GM18517 (cell line): ENCODE results near the gene MIEF1.
"Not testable (repeated sequence)": the region's sequence is repeated elsewhere in the genome, so short reads cannot be mapped to it uniquely, and the experiment has no call there.

ENCODE experiments used
- ATAC-seq: cut with Tn5 transposase; IDR thresholded peaks from one replicate; pipeline ENCODE4 v1.9.1; 2021; ENCODE audit warnings: mild to moderate bottlenecking, moderate library complexity; ENCODE audit not compliant: unreplicated experiment

The MIEF1 gene

DNA sequence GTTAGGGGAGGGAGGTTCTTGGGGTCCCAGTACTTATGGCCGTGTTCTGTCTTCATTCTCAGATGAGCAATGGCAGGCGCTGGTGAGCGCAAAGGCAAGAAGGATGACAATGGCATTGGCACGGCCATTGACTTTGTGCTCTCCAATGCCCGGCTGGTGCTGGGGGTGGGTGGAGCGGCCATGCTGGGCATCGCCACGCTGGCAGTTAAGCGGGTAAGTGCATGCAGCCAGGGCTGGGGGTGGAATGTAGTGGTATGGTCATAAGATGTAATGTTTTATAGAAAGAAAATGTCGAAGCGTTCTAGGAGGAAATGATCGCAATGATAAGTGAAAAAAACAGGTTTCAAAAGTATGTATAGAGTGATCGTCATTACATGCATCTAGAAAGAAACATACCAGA lies 9.1 kb downstream of the MIEF1 start:
- ATAC-seq = no peak

DNA sequence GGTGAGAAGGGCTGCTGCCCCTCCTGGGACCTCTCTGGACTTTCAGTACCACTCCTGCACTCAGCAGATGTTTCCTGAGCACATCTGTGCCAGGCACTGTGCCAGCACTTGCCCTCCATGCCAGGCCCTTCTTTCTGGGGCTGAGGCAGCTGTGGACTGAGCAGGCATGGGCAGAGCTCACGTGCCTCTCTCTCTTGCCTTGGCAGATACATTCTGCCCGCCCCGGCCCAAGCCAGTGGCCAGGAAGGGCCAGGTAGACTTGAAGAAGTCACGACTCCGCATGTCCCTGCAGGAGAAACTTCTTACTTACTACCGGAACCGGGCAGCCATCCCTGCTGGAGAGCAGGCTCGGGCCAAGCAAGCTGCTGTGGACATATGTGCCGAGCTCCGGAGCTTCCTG lies 9.9 kb downstream of the MIEF1 start:
- no peak for ATAC-seq

DNA sequence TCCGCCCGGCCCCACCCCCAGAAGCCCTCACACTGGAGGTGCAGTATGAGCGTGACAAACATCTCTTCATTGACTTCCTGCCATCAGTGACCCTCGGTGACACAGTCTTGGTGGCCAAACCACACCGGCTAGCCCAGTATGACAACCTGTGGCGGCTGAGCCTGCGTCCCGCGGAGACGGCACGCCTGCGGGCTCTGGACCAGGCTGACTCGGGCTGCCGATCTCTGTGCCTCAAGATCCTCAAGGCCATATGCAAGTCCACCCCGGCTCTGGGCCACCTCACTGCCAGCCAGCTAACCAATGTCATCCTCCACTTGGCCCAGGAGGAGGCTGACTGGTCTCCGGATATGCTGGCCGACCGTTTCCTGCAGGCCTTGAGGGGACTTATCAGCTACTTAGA lies 11.7 kb downstream of the MIEF1 start:
- no peak for ATAC-seq

DNA sequence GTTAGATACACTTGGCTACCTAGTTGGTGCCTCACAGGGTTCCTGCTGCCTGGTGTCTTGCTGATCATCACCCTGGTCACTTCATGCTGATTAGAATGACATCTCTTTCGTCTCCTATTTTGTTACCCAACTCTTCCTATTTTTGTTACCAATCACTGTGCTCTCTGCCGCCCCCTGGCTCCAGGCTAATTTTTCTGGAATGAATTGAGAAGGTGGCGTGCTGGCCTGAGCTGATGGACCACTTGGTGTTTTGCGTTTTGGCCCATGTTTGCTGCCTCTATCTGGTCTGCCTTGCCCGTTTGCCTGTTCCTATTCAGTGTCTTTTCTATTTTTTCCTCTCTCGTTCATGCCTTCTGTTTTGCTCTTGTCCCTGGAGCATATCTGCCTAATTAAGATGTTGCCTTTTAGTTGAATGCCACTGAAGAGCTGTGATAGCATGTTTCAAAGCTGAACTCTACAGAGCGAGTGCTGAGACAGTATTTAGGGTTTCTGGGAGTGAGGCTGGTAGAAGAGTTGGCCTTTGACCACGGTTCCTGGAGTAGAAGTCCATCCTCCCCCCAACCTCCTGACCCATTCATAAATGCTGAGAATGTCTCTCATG lies 12.4 kb downstream of the MIEF1 start:
- no peak for ATAC-seq

DNA sequence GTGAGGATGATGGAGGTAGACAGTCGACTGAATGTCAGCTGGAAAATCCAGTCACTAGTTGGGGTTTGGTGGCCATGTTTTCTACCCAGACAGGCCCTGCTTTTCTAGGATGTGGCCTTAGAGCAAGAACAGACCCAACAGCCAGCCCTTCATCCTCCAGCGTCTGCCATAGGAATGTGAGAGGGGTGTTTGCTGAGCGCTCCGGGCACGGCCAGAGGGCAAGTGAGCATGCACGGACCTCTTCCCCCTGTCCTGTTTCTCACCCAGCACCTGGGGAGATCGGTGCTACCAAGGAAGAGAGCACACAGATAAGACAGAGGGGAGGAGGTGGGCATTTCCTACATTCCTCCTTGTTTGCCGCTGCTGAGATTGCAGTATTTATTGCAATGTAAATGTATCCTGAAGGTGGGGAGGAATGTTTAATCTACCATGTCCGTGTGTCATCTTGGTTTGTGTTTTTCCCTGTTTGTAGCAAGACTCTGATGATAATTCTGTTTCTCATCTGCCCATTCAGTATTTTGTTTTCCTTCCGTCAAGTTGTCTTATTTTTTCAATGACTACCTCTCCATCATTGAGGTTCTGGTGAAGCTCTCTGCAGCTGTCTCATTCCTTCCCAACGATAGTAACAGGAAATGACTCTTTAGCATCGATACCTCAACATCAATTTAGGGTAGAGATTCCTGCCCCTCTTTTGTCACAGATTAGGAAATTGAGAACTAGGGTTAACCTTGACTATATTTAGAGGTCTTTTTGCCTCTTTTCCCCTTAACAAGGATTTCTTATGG lies 13.4 kb downstream of the MIEF1 start:
- no peak for ATAC-seq

DNA sequence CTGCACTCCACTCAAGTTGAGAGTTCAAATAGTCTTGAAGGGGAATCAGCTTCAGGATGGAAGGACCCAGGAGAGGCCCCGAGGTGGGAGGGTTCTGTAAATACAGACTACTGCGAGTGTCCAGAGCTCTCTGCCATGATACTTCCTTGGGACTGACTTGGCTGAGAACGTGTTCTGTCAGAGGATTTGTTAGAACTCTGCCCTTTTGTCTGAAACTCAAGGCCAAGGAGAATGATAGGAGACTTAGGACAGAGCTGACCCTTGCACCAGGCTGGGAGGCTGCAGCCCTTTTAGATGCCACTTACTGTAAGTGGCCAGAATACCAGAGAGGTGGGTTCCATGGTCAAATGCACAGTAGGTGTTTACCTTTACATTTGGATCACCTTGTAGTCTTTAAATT lies 15.4 kb downstream of the MIEF1 start:
- ATAC-seq = no peak

DNA sequence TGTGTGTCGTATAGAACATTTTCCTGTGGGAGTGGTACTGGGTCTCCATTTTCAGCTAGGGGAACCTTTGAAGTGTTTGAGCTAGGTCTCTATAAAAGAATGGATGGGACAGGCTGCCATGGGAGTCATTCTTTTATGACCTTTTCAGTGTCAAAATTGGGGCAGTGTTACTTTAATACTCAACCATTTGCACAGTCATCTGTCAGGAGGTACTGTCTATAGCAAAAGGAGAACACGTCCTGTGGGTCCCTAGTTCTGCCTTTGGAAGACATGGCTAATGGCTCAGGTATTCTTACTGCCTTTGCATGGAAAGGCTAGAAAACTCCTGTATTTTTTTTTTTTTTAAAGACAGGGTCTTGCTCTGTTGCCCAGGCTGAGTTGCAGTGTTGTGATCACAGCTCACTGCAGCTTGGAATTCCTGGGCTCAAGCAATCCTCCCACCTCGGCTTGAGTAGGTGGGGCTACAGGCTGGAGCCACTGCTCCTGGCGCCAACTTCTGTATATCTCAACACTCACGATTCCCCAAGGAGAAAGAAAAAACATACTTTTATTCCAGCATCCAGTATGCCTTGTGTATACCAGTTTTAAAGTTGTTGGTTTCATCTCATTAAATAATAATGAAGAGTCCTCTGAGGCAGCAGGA lies 16.2 kb downstream of the MIEF1 start:
- no peak for ATAC-seq

DNA sequence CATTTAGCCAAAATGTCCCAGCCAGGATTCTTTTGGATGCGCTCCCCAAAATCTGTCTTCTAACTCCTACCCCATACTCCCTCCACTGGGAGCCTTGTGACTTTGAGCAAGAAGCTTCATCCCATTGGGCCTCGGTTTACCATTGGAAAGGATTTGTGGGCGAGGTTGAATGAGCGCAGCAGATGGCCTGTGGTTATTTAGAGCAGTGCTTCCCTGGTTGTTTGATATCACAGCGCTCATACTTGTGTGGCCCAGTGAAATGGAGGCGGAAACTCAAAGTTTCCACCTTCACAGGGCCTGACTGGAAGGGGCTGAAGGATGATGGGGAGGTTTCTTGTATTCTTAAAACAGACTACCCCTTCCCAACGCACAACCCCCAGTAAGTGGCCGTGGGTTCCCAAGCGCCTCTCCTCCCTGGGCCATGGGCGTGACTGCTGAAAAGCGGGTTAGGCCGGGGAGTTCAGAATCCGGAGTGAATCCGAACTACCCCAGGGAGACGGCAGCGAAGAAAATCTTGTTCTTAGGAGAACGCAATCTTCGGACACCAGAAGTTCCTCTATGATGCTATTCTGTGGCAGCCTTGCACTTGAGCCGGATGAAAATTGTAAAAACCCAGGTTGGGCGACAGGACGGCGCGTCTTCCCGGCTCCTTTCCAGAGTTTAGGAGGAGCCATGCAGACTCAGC lies 17.0 kb downstream of the MIEF1 start:
- no peak for ATAC-seq

DNA sequence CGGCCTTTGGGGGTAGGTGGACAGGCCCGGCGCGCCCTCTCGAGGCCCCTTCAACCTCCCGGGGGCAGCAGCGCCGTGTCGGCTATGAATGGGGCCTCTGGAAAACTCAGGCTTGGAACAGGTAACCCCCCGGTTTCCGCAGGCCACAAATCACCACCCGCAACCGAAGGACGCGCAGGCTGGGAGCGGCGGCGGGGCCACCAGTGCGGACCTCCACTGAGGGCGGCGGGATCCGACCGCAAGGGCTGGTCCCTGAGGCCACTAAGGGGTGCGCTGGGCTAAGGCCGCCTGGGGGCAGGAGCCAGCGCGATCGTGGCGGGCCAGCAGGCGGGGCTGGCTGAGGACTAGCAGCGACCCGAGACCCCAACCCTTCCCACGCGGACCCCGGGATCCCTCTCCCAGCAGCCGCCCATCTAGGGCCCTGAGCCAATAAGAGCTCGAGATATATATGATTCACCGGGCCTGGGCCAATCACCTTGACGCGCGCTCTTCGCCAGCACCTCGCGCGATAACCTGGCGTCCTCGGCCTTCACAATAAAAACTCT lies 17.7 kb downstream of the MIEF1 start:
- peak; percentile 81 for ATAC-seq

DNA sequence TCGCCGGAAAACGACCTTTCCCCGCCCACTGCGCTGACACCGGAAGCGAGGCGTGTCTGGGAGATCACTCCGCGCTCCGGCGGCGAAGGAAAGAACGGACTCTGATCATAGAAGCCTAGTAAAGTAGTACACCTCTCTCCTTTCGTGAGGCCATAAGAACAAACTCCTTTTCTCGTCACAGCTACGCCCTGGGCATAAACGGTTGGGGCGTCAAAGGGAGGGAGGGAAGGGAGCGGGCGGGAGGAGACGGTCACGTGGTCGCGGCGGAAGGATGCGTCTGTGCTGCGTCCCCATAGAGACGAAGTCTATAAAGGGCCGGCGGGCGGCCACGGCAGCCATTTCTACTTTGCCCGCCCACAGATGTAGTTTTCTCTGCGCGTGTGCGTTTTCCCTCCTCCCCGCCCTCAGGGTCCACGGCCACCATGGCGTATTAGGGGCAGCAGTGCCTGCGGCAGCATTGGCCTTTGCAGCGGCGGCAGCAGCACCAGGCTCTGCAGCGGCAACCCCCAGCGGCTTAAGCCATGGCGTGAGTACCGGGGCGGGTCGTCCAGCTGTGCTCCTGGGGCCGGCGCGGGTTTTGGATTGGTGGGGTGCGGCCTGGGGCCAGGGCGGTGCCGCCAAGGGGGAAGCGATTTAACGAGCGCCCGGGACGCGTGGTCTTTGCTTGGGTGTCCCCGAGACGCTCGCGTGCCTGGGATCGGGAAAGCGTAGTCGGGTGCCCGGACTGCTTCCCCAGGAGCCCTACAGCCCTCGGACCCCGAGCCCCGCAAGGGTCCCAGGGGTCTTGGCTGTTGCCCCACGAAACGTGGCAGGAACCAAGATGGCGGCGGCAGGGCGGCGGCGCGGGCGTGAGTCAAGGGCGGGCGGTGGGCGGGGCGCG lies 18.4 kb downstream of the MIEF1 start, which contains the start of gene ATF4:
ATF4 (plus strand) TSS at position 337 of the 880 bp plus-strand sequence. CDS start 884 bp downstream, outside the sequence.
- ATAC-seq = peak; percentile 33

DNA sequence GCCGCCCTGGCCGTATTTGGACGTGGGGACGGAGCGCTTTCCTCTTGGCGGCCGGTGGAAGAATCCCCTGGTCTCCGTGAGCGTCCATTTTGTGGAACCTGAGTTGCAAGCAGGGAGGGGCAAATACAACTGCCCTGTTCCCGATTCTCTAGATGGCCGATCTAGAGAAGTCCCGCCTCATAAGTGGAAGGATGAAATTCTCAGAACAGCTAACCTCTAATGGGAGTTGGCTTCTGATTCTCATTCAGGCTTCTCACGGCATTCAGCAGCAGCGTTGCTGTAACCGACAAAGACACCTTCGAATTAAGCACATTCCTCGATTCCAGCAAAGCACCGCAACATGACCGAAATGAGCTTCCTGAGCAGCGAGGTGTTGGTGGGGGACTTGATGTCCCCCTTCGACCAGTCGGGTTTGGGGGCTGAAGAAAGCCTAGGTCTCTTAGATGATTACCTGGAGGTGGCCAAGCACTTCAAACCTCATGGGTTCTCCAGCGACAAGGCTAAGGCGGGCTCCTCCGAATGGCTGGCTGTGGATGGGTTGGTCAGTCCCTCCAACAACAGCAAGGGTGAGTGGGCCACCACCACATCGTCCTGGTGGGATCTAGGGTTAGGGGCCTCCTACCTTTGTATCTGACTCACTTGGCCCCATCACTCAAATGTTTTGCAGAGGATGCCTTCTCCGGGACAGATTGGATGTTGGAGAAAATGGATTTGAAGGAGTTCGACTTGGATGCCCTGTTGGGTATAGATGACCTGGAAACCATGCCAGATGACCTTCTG lies 19.2 kb downstream of the MIEF1 start:
- ATAC-seq = not testable (repeated sequence)

DNA sequence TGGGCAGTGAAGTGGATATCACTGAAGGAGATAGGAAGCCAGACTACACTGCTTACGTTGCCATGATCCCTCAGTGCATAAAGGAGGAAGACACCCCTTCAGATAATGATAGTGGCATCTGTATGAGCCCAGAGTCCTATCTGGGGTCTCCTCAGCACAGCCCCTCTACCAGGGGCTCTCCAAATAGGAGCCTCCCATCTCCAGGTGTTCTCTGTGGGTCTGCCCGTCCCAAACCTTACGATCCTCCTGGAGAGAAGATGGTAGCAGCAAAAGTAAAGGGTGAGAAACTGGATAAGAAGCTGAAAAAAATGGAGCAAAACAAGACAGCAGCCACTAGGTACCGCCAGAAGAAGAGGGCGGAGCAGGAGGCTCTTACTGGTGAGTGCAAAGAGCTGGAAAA lies 20.0 kb downstream of the MIEF1 start:
- not testable (repeated sequence) for ATAC-seq

DNA sequence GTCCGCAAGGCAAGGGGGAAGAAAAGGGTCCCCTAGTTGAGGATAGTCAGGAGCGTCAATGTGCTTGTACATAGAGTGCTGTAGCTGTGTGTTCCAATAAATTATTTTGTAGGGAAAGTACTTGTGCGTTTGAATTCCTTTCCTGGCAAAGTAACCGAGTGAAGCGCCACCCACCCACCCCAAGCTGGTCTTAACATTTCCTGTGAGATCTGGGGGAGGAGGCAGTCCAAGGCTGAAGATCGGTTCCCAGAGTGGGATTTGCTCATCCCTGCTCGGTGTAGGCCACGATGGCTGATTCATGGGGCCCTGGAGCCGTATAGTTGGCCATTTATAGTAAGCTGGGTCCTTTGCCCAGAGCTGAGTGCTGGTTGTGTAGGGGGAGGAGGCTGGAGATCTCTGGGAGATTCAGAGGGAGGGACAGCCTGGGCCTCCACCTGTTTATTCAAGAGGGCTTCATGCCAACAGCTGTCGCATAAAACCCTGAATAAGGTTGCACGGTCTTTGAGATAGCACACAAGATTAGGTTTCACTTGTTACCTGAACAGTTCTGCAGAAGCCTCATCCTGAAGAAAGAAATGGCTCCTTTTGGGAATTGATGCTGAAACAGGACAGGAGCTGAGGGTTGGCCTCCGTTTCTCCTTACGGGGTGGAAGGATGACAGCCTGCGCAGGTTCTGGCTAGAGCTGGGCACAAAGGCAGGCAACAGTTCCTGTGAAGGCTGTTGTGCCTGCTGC lies 20.6 kb downstream of the MIEF1 start:
- ATAC-seq = no peak

DNA sequence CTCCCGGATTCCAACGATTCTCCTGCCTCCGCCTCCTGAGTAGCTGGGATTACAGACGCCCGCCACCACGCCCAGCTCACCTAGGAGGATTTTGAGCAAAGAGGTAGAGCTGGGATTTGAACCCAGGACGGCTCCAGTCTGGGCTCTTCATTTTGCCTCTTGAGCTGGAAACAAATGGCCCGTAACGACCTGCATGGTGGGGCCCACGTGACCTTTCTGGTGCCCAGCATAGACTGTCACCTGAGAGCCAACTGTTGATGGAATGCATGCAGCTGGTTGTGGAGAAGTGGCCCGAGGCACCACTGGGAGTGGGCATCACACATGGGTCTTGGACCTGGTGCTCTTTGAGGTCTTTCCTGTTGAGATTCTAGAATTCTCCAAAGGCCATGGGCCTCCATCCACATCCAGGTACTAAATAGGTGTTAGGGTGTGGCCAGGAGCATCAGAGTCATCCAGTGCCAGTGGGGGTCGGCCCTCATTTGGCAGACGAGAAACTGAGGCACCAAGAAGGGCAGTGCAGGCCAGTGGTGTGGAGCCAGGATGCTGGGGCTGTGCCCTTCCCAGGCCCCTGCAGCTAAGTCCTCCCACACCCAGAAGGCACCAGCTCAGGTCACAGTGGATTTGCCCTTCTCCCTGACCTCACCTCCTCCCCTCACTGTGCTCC lies 22.1 kb downstream of the MIEF1 start:
- no peak for ATAC-seq

DNA sequence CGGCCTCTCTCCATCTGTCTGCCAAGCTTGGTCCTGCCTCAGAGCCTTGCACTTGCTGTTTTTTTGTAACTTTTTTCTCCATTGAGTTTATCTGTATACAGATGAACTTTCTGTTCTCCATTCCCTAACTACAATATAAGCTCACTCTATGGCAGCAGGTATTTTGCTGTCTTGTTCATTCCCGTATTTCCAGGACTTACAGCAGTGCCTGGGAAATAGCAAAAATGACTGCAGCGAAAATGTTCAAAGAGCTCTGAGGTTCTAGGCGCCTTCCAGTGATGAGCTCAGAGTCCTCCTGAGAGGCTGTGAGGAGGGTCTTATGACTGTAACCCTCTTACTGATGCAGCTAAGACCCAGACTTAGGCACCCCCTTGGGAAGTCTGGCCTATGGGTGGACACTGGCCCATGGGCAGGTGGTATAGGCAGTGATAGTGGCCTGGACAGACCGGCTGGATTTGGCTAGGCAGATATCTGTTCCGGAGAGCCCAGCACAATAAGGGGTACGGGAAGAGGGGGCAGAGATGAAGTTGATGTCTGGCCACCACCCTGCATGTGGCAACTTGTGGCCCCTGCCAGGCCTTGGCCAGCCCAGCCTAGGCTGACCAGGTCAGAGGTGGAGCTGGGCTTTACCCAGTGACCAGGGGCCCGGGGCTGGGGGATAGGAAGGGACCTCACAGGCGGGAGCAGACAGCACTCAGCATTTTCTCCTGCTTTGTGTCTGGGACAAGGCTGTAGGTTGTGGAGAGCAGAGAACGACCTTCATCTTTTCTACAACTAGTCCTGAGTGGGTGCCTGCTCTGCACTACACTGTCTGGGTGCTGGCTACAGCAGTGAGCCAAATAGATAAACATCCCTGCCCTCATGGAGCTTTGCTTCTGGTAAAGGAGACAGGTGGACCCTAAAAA lies 22.9 kb downstream of the MIEF1 start:
- no peak for ATAC-seq

DNA sequence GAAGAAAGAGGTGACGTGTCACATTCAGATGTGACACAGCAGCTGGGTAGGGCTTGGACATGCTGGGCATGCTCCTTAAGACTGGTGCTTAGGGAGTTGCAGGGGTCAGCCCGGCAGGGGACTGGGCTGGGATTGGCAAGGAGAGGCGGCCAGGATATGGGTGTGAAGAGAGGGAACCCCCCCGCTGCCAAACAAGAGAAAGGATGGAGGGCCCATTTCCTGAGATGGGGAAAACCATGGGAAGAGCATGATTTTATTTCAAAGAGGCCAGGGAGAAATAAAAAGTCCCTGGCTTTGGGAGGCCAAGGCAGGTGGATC lies 23.5 kb downstream of the MIEF1 start:
- ATAC-seq = no peak

DNA sequence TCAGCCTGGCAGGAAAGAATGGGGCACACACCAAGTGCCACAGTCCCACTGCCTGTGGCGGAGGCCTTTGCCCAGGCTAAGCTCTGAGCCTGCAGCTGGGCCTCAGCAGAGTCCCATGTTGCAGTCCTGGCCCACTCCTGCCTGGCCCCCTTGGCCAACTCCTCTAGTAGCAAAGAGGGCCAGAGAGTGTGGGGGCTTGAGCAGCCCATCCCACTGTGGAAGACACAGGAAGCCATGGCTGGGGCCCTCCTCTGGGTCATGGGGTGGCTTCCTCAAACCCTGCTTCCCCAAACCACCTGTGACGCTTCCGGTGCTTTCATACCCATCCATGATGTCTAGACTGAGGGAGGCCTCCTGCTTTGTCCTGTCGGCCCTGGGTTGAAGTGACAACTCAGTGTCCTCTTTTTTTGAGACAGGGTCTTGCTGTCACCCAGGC lies 24.7 kb downstream of the MIEF1 start:
- ATAC-seq = no peak
